HG02678 (cell line): ENCODE data around the gene DBF4.
"Not testable (repeated sequence)": the region's sequence is repeated elsewhere in the genome, so short reads cannot be mapped to it uniquely, and the experiment has no call there.

Source experiments
- ATAC-seq: cut with Tn5 transposase; IDR thresholded peaks from one replicate; pipeline ENCODE4 v1.9.1; 2021; ENCODE audit warnings: mild to moderate bottlenecking, moderate library complexity; ENCODE audit not compliant: unreplicated experiment

Gene DBF4

GRCh38 chr7:87876040-87876868 lies at the start of gene DBF4, which contains the start of gene SLC25A40:
Gene DBF4 (plus strand): TSS chr7:87876493. CDS start chr7:87876733, 240 bp downstream.
Gene SLC25A40 (minus strand): TSS chr7:87876360. CDS start chr7:87858727, 17,633 bp downstream.
- ATAC-seq: peak; percentile 89

- not testable (repeated sequence) for ATAC-seq
Measured at GRCh38 chr7:87828383-87828782, 47.9 kb upstream of the DBF4 start.

- no peak for ATAC-seq
Measured at GRCh38 chr7:87831097-87831496, 45.2 kb upstream of the DBF4 start.

- ATAC-seq: no peak
Measured at GRCh38 chr7:87833130-87833529, 43.2 kb upstream of the DBF4 start.

- ATAC-seq: no peak
Measured at GRCh38 chr7:87837597-87837996, 38.7 kb upstream of the DBF4 start.

- ATAC-seq: no peak
Measured at GRCh38 chr7:87850836-87851593, 25.3 kb upstream of the DBF4 start.

- no peak for ATAC-seq
Measured at GRCh38 chr7:87852306-87852705, 24.0 kb upstream of the DBF4 start.

- ATAC-seq: no peak
Measured at GRCh38 chr7:87853237-87853864, 22.9 kb upstream of the DBF4 start.

GRCh38 chr7:87858417-87859100 lies 17.7 kb upstream of the DBF4 start:
- ATAC-seq: no peak

- no peak for ATAC-seq
Measured at GRCh38 chr7:87866089-87866488, 10.2 kb upstream of the DBF4 start.

- not testable (repeated sequence) for ATAC-seq
Measured at GRCh38 chr7:87866533-87866932, 9.8 kb upstream of the DBF4 start.

GRCh38 chr7:87870471-87870870 lies 5.8 kb upstream of the DBF4 start:
- no peak for ATAC-seq

- ATAC-seq: no peak
Measured at GRCh38 chr7:87872346-87872745, 3.9 kb upstream of the DBF4 start.

GRCh38 chr7:87873328-87873727 lies 3.0 kb upstream of the DBF4 start:
- not testable (repeated sequence) for ATAC-seq

GRCh38 chr7:87874066-87874465 lies 2.2 kb upstream of the DBF4 start:
- ATAC-seq: no peak

- ATAC-seq: peak; percentile 22
Measured at GRCh38 chr7:87875151-87876039, 898 bp upstream of the DBF4 start.

- no peak for ATAC-seq
Measured at GRCh38 chr7:87876869-87877234, 559 bp downstream of the DBF4 start.

GRCh38 chr7:87877366-87878040 lies 1.2 kb downstream of the DBF4 start:
- ATAC-seq: no peak

GRCh38 chr7:87878208-87878735 lies 2.0 kb downstream of the DBF4 start:
- no peak for ATAC-seq
